HG02943 (cell line): Measurements from ENCODE around the gene SEC16A.

Experiments used
- ATAC-seq: cut with Tn5 transposase; IDR thresholded peaks from one replicate; pipeline ENCODE4 v1.9.1; 2021; ENCODE audit warnings: mild to moderate bottlenecking, low read depth, moderate library complexity; ENCODE audit not compliant: unreplicated experiment

Gene SEC16A

GRCh38 chr9:136391737-136392537 is 90.9 kb downstream of the SEC16A start:
- ATAC-seq: no peak
